Fibroblast of mammary gland (primary cell): Measurements from ENCODE around the gene GDF11.

ENCODE experiments used
- DNase-seq: peaks from one replicate; pipeline ENCODE4 v3.0.0-alpha.2; 2010; ENCODE audit warnings: low read depth
- H3K4me3 ChIP-seq: 2 replicates; pipeline ENCODE4 v1.5.1; 2011; ENCODE audit warnings: low read depth, mild to moderate bottlenecking, low read length, moderate library complexity; ENCODE audit not compliant: control insufficient read depth
- CTCF ChIP-seq: conservative IDR thresholded peaks from 2 replicates; pipeline ENCODE4 v1.5.1; 2011; ENCODE audit warnings: low read depth, low read length, inconsistent platforms; ENCODE audit not compliant: control insufficient read depth, insufficient read depth

Gene GDF11

GRCh38 chr12:55696796-55697462 lies 46.0 kb upstream of the GDF11 start:
- no peak for DNase-seq
- no peak for TF ChIP-seq CTCF
- no peak overlapping the region for H3K4me3 ChIP-seq

- no peak overlapping the region for H3K4me3 ChIP-seq
- DNase-seq = no peak
- no peak for TF ChIP-seq CTCF
These were observed 45.2 kb upstream of the GDF11 start for GRCh38 chr12:55697686-55698085.

DNA sequence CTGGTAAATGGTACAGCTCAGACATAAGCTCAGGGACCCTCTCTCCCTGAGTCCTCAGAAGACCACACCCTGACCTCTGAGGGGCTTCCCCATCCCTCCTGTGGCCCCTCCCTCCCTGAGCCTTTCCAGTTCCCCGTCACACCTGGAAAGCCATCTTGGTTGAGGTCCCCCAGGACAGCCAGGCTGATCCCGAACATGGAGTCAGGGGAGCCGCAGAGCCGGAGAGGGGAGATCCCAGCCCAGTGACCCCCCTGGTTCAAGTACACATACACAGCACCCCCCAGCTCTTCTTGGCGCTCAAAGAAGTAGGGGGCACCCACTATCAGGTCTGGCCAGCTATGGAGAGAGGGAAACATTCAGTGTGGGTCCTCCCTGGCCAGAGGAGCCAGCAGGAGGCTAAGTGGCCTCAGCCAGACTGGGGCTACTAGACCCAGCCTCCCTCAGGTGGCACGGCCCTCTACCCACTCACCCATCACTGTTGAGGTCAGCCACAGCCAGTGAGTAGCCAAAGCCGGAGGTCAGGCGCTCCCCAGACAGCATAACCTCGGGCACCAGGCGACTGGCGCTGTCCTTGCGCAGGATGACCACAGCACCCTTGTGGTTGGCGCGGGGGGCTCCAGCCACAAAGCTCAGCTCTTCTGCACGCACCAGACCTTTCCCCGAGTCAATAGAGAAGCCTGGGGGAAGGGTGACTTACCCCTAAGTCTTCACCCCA lies 44.5 kb upstream of the GDF11 start:
- DNase-seq = no peak
- TF ChIP-seq CTCF = no peak
- H3K4me3 ChIP-seq = no peak overlapping the region

DNA sequence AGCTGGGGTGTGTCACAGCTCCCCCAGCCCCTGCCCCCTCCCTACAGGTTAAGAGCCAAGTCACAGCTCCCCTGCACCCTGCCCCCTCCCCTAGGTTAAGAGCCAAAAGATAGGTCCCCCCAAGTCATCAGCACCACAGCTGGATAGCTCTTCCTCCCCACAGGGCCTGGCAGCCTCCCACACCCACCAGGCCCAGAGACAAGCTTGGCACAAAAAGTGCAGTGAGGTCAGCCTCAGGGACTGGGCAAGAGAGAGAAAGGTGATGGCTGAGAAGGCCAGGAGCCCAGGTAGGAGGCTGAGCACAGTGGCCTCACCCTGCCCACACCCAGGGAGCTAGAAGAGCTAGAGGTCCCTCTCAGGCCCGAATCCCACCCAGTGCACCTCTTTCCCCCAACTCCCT lies 44.0 kb upstream of the GDF11 start:
- no peak overlapping the region for H3K4me3 ChIP-seq
- DNase-seq = no peak
- TF ChIP-seq CTCF = no peak

- no peak for TF ChIP-seq CTCF
- H3K4me3 ChIP-seq = no peak overlapping the region
- no peak for DNase-seq
These were observed 43.4 kb upstream of the GDF11 start for GRCh38 chr12:55699471-55700055.

DNA sequence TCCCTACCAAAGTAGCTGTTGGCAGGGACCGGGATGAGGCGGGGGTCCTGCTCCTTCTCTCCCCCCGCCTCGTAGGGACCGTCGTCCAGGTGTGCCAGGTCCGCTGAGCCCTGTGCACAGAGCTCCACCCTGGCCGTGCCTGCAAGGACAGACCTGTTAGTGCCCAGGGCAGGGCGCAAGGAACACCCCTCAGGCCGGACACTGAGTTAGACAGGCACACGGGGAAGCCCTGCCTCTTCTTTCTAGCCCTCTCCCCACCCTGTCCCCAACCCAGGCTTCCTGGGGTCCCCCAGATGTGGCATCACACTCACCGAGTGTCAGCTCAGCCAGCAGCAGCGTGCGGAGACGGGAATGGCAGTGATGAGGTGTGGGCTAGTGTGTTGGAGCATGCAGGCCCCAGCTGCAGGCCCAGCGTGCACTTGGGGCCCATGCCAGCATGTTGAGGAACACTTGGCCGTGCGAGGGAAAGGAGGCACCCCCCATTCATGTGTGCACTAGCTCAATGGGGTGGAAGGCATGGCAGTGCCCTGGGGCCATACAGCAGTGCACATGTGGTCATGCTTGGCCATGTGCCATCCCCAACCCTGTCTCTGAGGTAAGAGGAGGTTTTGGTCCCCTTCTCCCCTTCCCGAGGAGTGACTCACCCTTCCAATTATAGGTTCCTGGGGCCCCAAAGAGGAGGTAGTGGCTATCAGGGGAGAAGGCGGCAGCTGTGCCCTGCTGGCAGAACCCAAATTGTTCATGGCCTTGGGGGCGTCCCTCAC lies 42.5 kb upstream of the GDF11 start:
- no peak for TF ChIP-seq CTCF
- no peak for DNase-seq
- H3K4me3 ChIP-seq = no peak overlapping the region
